CD4-positive, alpha-beta T cell (primary cell): ENCODE results near the gene WDR41. TPM values are rescaled to one million over a fixed set of nuclear protein-coding genes. Genes with fewer than 3 reads are reported as not detected.

ENCODE experiments used
- ATAC-seq: fragments of 200-7000 bp; cut with Tn5 transposase; one replicate; pipeline ENCODE4 v1.10.0; 2022; ENCODE audit warnings: mild to moderate bottlenecking; ENCODE audit not compliant: poor library complexity
- CTCF ChIA-PET: fragments of 350-600 bp; sonication (Branson Sonifier 250); formaldehyde crosslinking; loops from one replicate; lab custom pipeline; 2021; ENCODE audit warnings: antibody characterized with exemption, inconsistent platforms; lab: Charles Lee
- POLR2A ChIA-PET: fragments of 350-600 bp; sonication (Branson Sonifier 250); formaldehyde crosslinking; loops from one replicate; lab custom pipeline; 2021; ENCODE audit warnings: antibody characterized with exemption, inconsistent platforms; lab: Charles Lee
- DNase-seq, 14 experiments: peaks; one replicate each; pipeline ENCODE4 v3.0.0-alpha.2; 2013 to 2020; ENCODE audit warnings: mixed read lengths in 2 of 14
- H3K27ac ChIP-seq, 2 donors: one replicate each; pipeline versions ENCODE4 v1.5.1 to v1.7.0; 2013; ENCODE audit warnings: low read length in 2 of 2, low read depth in 1 of 2, mild to moderate bottlenecking in 1 of 2
- H3K27me3 ChIP-seq, 2 experiments: 1 replicate in 1 of 2; 2 replicates in 1 of 2; pipeline versions ENCODE4 v1.6.1 to v1.7.0; 2013; ENCODE audit warnings: low read length in 2 of 2, control low read depth in 1 of 2, mild to moderate bottlenecking in 1 of 2, moderate library complexity in 1 of 2; ENCODE audit not compliant: insufficient read depth in 2 of 2, control insufficient read depth in 1 of 2
- H3K36me3 ChIP-seq: one replicate; pipeline ENCODE4 v1.6.1; 2013; ENCODE audit warnings: low read length, control low read depth; ENCODE audit not compliant: insufficient read depth
- H3K4me1 ChIP-seq: one replicate; pipeline ENCODE4 v1.6.1; 2013; ENCODE audit warnings: low read length, control low read depth; ENCODE audit not compliant: insufficient read depth
- H3K4me3 ChIP-seq: one replicate; pipeline ENCODE4 v1.5.1; 2013; ENCODE audit warnings: mild to moderate bottlenecking, low read length, moderate library complexity
- H3K9me3 ChIP-seq, 2 experiments: 1 replicate in 1 of 2; 2 replicates in 1 of 2; pipeline versions ENCODE4 v1.6.1 to v1.7.0; 2013; ENCODE audit warnings: low read length in 2 of 2, mild to moderate bottlenecking in 2 of 2, control low read depth in 1 of 2, moderate library complexity in 1 of 2; ENCODE audit not compliant: control insufficient read depth in 1 of 2, insufficient read depth in 1 of 2
- H3K27ac Mint-ChIP-seq: one replicate; pipeline ENCODE4 v1.8.0; 2020; ENCODE audit warnings: mixed read lengths
- H3K27me3 Mint-ChIP-seq: one replicate; pipeline ENCODE4 v1.8.0; 2021; ENCODE audit warnings: mixed read lengths
- H3K36me3 Mint-ChIP-seq: one replicate; pipeline ENCODE4 v1.8.0; 2021; ENCODE audit warnings: low read depth, mixed read lengths
- H3K4me1 Mint-ChIP-seq: one replicate; pipeline ENCODE4 v1.8.0; 2021; ENCODE audit warnings: low read depth, mixed read lengths
- H3K4me3 Mint-ChIP-seq: one replicate; pipeline ENCODE4 v1.8.0; 2020; ENCODE audit warnings: mild to moderate bottlenecking, mixed read lengths
- H3K9me3 Mint-ChIP-seq: one replicate; pipeline ENCODE4 v1.8.0; 2020; ENCODE audit warnings: mixed read lengths
- intact Hi-C, 2 experiments: fragments of 100-400 bp; cut with DNase I in 1 of 2; cut with micrococcal nuclease in 1 of 2; formaldehyde crosslinking; loops; one replicate each; pipeline versions ENCODE4 v1.15.1 to v1.9.0; 2023 to 2025; cut with DNase I, micrococcal nuclease
- total RNA-seq, 174 experiments: library from RNA in 2 of 174; stranded (reverse) in 2 of 174; gene quantifications; one replicate each; pipeline ENCODE4 v1.2.3 and lab custom pipeline; 2021 to 2026
- TF ChIP-seq, protein P1 (sequence below): fragments of 200-600 bp; IDR thresholded peaks from one replicate; pipeline ENCODE4 v1.8.0; 2022; ENCODE audit warnings: antibody characterized with exemption, mild to moderate bottlenecking

The WDR41 gene
- total RNA-seq, 2 experiments from 2014 or later = 4.2 to 4.4 TPM

DNA sequence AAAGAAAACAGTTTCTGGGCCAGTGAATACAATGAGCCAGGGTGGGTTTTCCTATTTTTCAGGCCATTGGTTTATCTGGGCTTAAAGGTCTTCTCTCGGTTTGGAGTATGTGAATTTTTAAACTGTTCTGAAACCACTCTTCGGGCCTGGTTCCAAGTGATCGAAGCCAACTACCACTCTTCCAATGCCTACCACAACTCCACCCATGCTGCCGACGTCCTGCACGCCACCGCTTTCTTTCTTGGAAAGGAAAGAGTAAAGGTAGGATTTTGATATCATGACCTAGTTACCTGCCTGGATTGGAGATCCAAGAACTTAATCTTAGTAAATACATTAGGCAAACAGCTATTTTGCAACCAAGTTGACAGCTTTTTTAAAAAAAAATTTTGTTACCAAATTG, 79.1 kb downstream of the WDR41 start:
- Histone ChIP-seq H3K27me3 (peaks cover 0 to 6% of the 10 kb centered on the region in 2 experiments), H3K9me3 (no peaks in the 10 kb centered on the region), H3K36me3 (no peaks in the 10 kb centered on the region), H3K4me1 (no peaks in the 10 kb centered on the region), H3K27ac (no peak overlapping the region), H3K4me3 (no peak overlapping the region)
- intact Hi-C loops = no loop called here
- ChIA-PET POLR2A (no interaction called here), CTCF (no interaction called here)
- no peak overlapping the region for H3K4me3 Mint-ChIP-seq
- no peak for ATAC-seq
- H3K27me3 Mint-ChIP-seq = no peaks in the 10 kb centered on the region
- H3K36me3 Mint-ChIP-seq = no peaks in the 10 kb centered on the region
- H3K27ac Mint-ChIP-seq = no peak overlapping the region
- H3K9me3 Mint-ChIP-seq = no peaks in the 10 kb centered on the region
- TF ChIP-seq, protein P1, sequence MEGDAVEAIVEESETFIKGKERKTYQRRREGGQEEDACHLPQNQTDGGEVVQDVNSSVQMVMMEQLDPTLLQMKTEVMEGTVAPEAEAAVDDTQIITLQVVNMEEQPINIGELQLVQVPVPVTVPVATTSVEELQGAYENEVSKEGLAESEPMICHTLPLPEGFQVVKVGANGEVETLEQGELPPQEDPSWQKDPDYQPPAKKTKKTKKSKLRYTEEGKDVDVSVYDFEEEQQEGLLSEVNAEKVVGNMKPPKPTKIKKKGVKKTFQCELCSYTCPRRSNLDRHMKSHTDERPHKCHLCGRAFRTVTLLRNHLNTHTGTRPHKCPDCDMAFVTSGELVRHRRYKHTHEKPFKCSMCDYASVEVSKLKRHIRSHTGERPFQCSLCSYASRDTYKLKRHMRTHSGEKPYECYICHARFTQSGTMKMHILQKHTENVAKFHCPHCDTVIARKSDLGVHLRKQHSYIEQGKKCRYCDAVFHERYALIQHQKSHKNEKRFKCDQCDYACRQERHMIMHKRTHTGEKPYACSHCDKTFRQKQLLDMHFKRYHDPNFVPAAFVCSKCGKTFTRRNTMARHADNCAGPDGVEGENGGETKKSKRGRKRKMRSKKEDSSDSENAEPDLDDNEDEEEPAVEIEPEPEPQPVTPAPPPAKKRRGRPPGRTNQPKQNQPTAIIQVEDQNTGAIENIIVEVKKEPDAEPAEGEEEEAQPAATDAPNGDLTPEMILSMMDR = no peak
- no peaks in the 10 kb centered on the region for H3K4me1 Mint-ChIP-seq
- DNase-seq = no peak

DNA sequence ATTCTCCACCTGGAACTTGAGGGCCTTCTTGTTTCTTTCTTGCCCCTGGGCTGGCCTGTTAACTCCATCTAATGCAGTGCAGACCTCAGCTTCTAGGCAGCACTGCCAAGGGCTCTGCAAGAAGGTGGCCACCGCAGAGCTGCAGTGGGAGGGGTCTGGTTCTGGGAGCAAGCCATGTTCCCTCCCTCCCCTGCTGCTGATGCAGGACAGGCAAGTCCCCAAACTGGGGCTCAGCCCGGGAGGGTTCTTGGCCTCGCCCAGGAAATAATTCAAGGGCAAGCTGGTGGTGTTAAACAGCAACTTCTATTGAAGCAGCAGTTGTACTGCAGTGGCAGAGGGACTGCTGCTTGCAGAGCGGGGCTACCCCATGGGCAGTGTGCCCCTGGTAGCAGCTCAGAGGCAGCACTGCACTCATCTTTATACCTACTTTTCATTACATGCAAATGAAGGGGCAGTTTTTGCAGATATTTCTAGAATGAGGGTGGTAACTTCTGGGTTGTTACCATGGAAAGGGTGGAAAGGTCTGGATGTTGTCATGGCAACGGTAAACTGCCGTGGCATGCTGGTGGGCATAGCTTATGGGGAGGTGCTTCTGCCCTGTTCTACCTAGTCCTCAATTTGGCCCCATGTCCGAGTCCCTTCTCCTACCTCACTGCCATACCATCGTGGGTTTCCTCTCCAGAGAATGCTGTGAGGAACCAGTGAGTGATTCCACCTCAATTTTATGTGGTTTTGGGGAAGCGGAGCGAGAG, 82.1 kb downstream of the WDR41 start:
- POLR2A ChIA-PET = no interaction called here
- Mint-ChIP-seq H3K36me3 (no peaks in the 10 kb centered on the region), H3K9me3 (no peaks in the 10 kb centered on the region), H3K4me3 (no peak overlapping the region), H3K27me3 (peaks cover 6% of the 10 kb centered on the region), H3K27ac (no peak overlapping the region), H3K4me1 (no peaks in the 10 kb centered on the region)
- Histone ChIP-seq H3K36me3 (no peaks in the 10 kb centered on the region), H3K9me3 (no peaks in the 10 kb centered on the region), H3K4me3 (no peak overlapping the region), H3K4me1 (no peaks in the 10 kb centered on the region), H3K27me3 (no peaks in the 10 kb centered on the region), H3K27ac (no peak overlapping the region)
- ATAC-seq (no peak), DNase-seq (peak in 1 of 14 experiments; percentile 2)
- TF ChIP-seq, protein P1 = no peak
- intact Hi-C loops = no loop called here
- CTCF ChIA-PET = no interaction called here

DNA sequence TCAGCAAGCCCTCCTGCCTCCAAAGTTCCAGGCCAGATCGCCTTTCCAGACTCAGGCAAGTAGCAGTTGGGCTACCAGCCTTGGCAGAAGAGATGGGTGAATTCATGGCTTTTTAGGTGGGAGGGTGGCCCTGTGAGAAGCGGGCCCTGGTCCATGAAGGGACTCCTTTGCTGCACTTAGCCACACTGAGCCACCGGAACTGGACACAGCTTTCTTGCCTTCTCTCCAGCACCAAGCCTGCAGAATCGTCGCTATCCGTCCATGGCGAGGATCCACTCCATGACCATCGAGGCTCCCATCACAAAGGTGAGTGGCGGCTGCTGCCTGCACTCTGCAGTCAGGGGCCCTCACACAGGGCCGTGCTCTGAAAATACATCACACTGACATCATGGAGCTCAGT, 85.0 kb downstream of the WDR41 start:
- Histone ChIP-seq H3K9me3 (no peaks in the 10 kb centered on the region), H3K27me3 (no peaks in the 10 kb centered on the region), H3K4me1 (no peaks in the 10 kb centered on the region), H3K27ac (no peak overlapping the region), H3K4me3 (no peak overlapping the region), H3K36me3 (no peaks in the 10 kb centered on the region)
- Mint-ChIP-seq H3K4me3 (no peak overlapping the region), H3K4me1 (no peaks in the 10 kb centered on the region), H3K9me3 (no peaks in the 10 kb centered on the region), H3K27me3 (peaks cover 6% of the 10 kb centered on the region), H3K27ac (no peak overlapping the region), H3K36me3 (no peaks in the 10 kb centered on the region)
- intact Hi-C loops = no loop called here
- CTCF ChIA-PET = no interaction called here
- TF ChIP-seq, protein P1 = no peak
- DNase-seq = no peak
- POLR2A ChIA-PET = no interaction called here
- no peak for ATAC-seq
